GM12878 (cell line): ENCODE data around the gene CYYR1. TPM values are rescaled to one million over a fixed set of nuclear protein-coding genes. Genes with fewer than 3 reads are reported as not detected.

ENCODE experiments used
- ATAC-seq: fragments of 200-7000 bp; cut with Tn5 transposase; 3 replicates; pipeline ENCODE4 v1.9.1; 2020; ENCODE audit warnings: mild to moderate bottlenecking, moderate library complexity
- BruUV-seq: library from RNA; stranded (reverse); fragments of 400-500 nt; replicated peaks from 2 replicates; lab custom pipeline; 2021; lab: Mats Ljungman, UMichigan
- CTCF ChIA-PET: fragments of 300-600 bp; sonication (Branson Sonifier 250); formaldehyde crosslinking; extraction: SDS; loops from one replicate; lab custom pipeline; 2021; ENCODE audit warnings: inconsistent platforms; lab: Yijun Ruan, JAX
- POLR2A ChIA-PET: fragments of 350-600 bp; formaldehyde crosslinking; extraction: SDS; loops from one replicate; lab custom pipeline; 2021; ENCODE audit warnings: inconsistent platforms; lab: Charles Lee
- RAD21 ChIA-PET: fragments of 300-600 bp; sonication (Branson Sonifier 250); formaldehyde crosslinking; loops from one replicate; lab custom pipeline; 2023; ENCODE audit warnings: antibody characterized with exemption; ENCODE audit not compliant: unreplicated experiment; lab: Charles Lee
- SMC1A ChIA-PET: fragments of 300-600 bp; sonication (Branson Sonifier 250); formaldehyde crosslinking; loops from one replicate; lab custom pipeline; 2023; ENCODE audit not compliant: unreplicated experiment, uncharacterized antibody; lab: Charles Lee
- DNase-seq: peaks from one replicate; pipeline ENCODE4 v3.0.0-alpha.2; 2011; ENCODE audit warnings: low read depth, low spot score
- FAIRE-seq: peaks from 3 replicates; lab custom pipeline; 2011; peaks lifted over from hg19 to GRCh38; lab: Jason Lieb, UNC
- H2AFZ ChIP-seq: 2 replicates; pipeline ENCODE4 v1.6.0; 2011; ENCODE audit warnings: low read depth, low read length, control low read depth; ENCODE audit not compliant: control insufficient read depth
- H3K27ac ChIP-seq: 2 replicates; pipeline ENCODE4 v1.5.1; 2011; ENCODE audit warnings: control low read depth; ENCODE audit not compliant: control insufficient read depth, insufficient read depth
- H3K27me3 ChIP-seq, 2 experiments: replicated peaks in 1 of 2; 2 replicates each; pipeline versions ENCODE4 v1.6.0 to v1.6.1; 2011; ENCODE audit warnings: low read length in 1 of 2; ENCODE audit not compliant: control insufficient read depth in 2 of 2, insufficient read depth in 2 of 2
- H3K36me3 ChIP-seq, 2 experiments: 2 replicates each; pipeline ENCODE4 v1.5.1; 2011; ENCODE audit warnings: low read length in 1 of 2; ENCODE audit not compliant: control insufficient read depth in 2 of 2, insufficient read depth in 2 of 2
- H3K4me1 ChIP-seq: 2 replicates; pipeline ENCODE4 v1.6.1; 2011; ENCODE audit warnings: mild to moderate bottlenecking, low read length, moderate library complexity, mixed read lengths; ENCODE audit not compliant: control insufficient read depth, insufficient read depth
- H3K4me2 ChIP-seq: 2 replicates; pipeline ENCODE4 v1.6.0; 2011; ENCODE audit warnings: control low read depth; ENCODE audit not compliant: control insufficient read depth, insufficient read depth
- H3K4me3 ChIP-seq: fragments of 200-600 bp; sonication (generic); 2 replicates; pipeline ENCODE4 v1.5.1; 2016
- H3K79me2 ChIP-seq: 2 replicates; pipeline ENCODE4 v1.6.0; 2011; ENCODE audit warnings: low read length; ENCODE audit not compliant: control insufficient read depth, insufficient read depth
- H3K9ac ChIP-seq: 2 replicates; pipeline ENCODE4 v1.8.0; 2011; ENCODE audit warnings: low read length, control low read depth, mixed read lengths; ENCODE audit not compliant: control insufficient read depth, insufficient read depth
- H3K9me3 ChIP-seq: replicated peaks from 3 replicates; pipeline ENCODE4 v1.5.1; 2011; ENCODE audit warnings: mild to moderate bottlenecking, low read length; ENCODE audit not compliant: control insufficient read depth, insufficient read depth
- H4K20me1 ChIP-seq: 2 replicates; pipeline ENCODE4 v1.6.0; 2011; ENCODE audit not compliant: control insufficient read depth, insufficient read depth
- BHLHE40 ChIP-seq, 2 experiments: fragments of 450-650 bp in 1 of 2; IDR thresholded peaks; 2 replicates each; pipeline ENCODE4 v1.6.1; 2011 to 2017; ENCODE audit warnings: low read depth in 2 of 2, borderline replicate concordance in 1 of 2, improper control_type of control experiment in 1 of 2, low read length in 1 of 2, mild to moderate bottlenecking in 1 of 2
- JUNB ChIP-seq: IDR thresholded peaks from 2 replicates; pipeline ENCODE4 v1.6.1; 2016; ENCODE audit warnings: antibody characterized with exemption, mild to moderate bottlenecking
- MTA3 ChIP-seq: IDR thresholded peaks from 2 replicates; pipeline ENCODE4 v1.6.1; 2012; ENCODE audit warnings: low read length, inconsistent platforms, borderline replicate concordance
- NBN ChIP-seq: fragments of 450-650 bp; IDR thresholded peaks from 2 replicates; pipeline ENCODE4 v1.6.1; 2016
- NR2C2 ChIP-seq: IDR thresholded peaks from 2 replicates; pipeline ENCODE4 v1.6.1; 2011; ENCODE audit warnings: borderline replicate concordance, low read depth; ENCODE audit not compliant: control insufficient read depth, insufficient read length
- RCOR1 ChIP-seq: conservative IDR thresholded peaks from 2 replicates; pipeline ENCODE4 v1.6.1; 2012; ENCODE audit warnings: low read depth, low read length, improper control_type of control experiment
- SMAD1 ChIP-seq: fragments of 450-650 bp; IDR thresholded peaks from 2 replicates; pipeline ENCODE4 v1.6.1; 2018; ENCODE audit warnings: mild to moderate bottlenecking, low read depth; ENCODE audit not compliant: partially characterized antibody
- SP1 ChIP-seq: IDR thresholded peaks from one replicate; pipeline ENCODE4 v1.6.1; 2011; ENCODE audit warnings: low read depth, low read length
- SREBF1 ChIP-seq: IDR thresholded peaks from 2 replicates; pipeline ENCODE4 v1.6.1; 2012; ENCODE audit warnings: mild to moderate bottlenecking, low read length
- YBX1 ChIP-seq: fragments of 450-650 bp; IDR thresholded peaks from 2 replicates; pipeline ENCODE4 v1.6.1; 2016; ENCODE audit warnings: antibody characterized with exemption
- YY1 ChIP-seq: IDR thresholded peaks from 2 replicates; pipeline ENCODE4 v1.6.1; 2011; ENCODE audit warnings: low read depth, mild to moderate bottlenecking, low read length
- ZNF217 ChIP-seq: fragments of 450-650 bp; IDR thresholded peaks from 2 replicates; pipeline ENCODE4 v1.6.1; 2017; ENCODE audit warnings: antibody characterized with exemption, mild to moderate bottlenecking
- WGBS: methylation state at CpG from one replicate; pipeline ENCODE4 v1.1.6; 2016; ENCODE audit warnings: low lambda C conversion rate; ENCODE audit not compliant: insufficient replicate concordance, insufficient coverage; ENCODE audit errors: missing lambda C conversion rate; 5-methylcytosine and 5-hydroxymethylcytosine counted together
- in situ Hi-C: fragments of 300-500 bp; cut with MboI; formaldehyde crosslinking; loops from 9 replicates; pipeline ENCODE4 v1.14.3; 2018; ENCODE audit warnings: mixed read lengths
- intact Hi-C: fragments of 100-400 bp; cut with micrococcal nuclease; formaldehyde crosslinking; loops from one replicate; pipeline ENCODE4 v1.14.2; 2022; ENCODE audit not compliant: unreplicated experiment
- polyA plus RNA-seq, 11 experiments: library from polyadenylated mRNA; depleted of rRNA in 4 of 11; unstranded in 6 of 11; stranded (reverse) in 5 of 11; fragments of >200 nt; fragmentation: Nextera tagmentation in 4 of 11; fragmentation: Illumina TruSeq in 1 of 11; extraction: Ambion mirVana in 4 of 11; extraction: Trizol in 1 of 11; gene quantifications; 1 replicate in 1 of 11; 2 replicates in 10 of 11; pipeline versions ENCODE4 v1.2.1 to v1.2.3, GENCODE V29; 2011 to 2016; ENCODE audit warnings: inconsistent platforms in 2 of 11, missing spikeins in 2 of 11, low read depth in 1 of 11
- total RNA-seq, 4 experiments: library from RNA; depleted of rRNA in 3 of 4; stranded (reverse); fragments of >200 nt in 3 of 4; fragmentation: Illumina TruSeq in 1 of 4; extraction: Trizol in 1 of 4; gene quantifications; 2 replicates each; pipeline versions ENCODE4 v1.2.1 to v1.2.3, GENCODE V29; 2013 to 2021
- TF ChIP-seq, protein P1 (sequence below): fragments of 450-650 bp; IDR thresholded peaks from 2 replicates; pipeline ENCODE4 v1.6.1; 2017; ENCODE audit warnings: low read depth, mild to moderate bottlenecking, moderate library complexity
- TF ChIP-seq, protein P2 (sequence below): fragments of 450-650 bp; IDR thresholded peaks from 2 replicates; pipeline ENCODE4 v1.6.1; 2017; ENCODE audit warnings: borderline replicate concordance
- TF ChIP-seq, protein P3 (sequence below): fragments of 450-650 bp; IDR thresholded peaks from 2 replicates; pipeline ENCODE4 v1.6.1; 2014; ENCODE audit warnings: mild to moderate bottlenecking

CYYR1 gene
- total and polyA plus RNA-seq, 10 of the 15 experiments (the other 5 are each of a cell fraction or from before 2014, with no cell fraction given): 0.11 to 0.13 TPM; not detected in 8

DNA sequence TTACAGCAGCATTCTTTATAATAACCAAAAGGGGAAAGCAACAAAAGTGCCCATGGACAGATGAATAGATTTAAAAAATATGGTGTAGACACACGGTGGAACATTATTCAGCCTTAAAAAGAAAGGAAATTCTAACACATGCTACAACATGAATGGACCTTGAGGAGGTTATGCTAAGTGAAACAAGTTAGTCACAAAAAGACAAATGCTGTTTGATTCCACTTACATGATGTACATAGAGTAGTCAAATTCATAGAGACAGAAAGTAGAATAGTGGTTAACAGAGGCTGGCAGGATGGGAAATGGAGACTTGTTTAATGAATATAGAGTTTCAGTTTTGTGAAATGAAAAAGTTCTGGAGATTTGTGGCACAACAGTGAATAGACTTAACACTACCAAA is 151.4 kb downstream of the CYYR1 start:
- no peak for FAIRE-seq
- Histone ChIP-seq H3K27me3 (no peaks in the 10 kb centered on the region), H3K4me1 (no peaks in the 10 kb centered on the region), H4K20me1 (no peaks in the 10 kb centered on the region), H2AFZ (no peak overlapping the region), H3K27ac (no peak overlapping the region), H3K9ac (no peak overlapping the region), H3K36me3 (no peaks in the 10 kb centered on the region), H3K4me2 (no peak overlapping the region), H3K79me2 (no peaks in the 10 kb centered on the region), H3K9me3 (no peaks in the 10 kb centered on the region), H3K4me3 (no peak overlapping the region)
- BruUV-seq: no TSS peak
- ATAC-seq: no peak
- SMC1A ChIA-PET: no interaction called here
- POLR2A ChIA-PET: no interaction called here
- intact Hi-C loops: no loop called here
- RAD21 ChIA-PET: no interaction called here
- 7% methylated on average over 1 of the region's 1 CpG for WGBS
- no peak for DNase-seq
- CTCF ChIA-PET: no interaction called here
- TF ChIP-seq SP1 (no peak), MTA3 (no peak), YBX1 (no peak), BHLHE40 (IDR thresholded peaks at IDR 0.05; ENCODE audit: borderline replicate concordance in 1 of 2, low read depth in 2 of 2, low read length in 1 of 2) (no peak), RCOR1 (no peak), SREBF1 (no peak), JUNB (no peak), YY1 (no peak), ZNF217 (no peak), SMAD1 (no peak), NBN (no peak), NR2C2 (no peak)
- TF ChIP-seq, protein P1, sequence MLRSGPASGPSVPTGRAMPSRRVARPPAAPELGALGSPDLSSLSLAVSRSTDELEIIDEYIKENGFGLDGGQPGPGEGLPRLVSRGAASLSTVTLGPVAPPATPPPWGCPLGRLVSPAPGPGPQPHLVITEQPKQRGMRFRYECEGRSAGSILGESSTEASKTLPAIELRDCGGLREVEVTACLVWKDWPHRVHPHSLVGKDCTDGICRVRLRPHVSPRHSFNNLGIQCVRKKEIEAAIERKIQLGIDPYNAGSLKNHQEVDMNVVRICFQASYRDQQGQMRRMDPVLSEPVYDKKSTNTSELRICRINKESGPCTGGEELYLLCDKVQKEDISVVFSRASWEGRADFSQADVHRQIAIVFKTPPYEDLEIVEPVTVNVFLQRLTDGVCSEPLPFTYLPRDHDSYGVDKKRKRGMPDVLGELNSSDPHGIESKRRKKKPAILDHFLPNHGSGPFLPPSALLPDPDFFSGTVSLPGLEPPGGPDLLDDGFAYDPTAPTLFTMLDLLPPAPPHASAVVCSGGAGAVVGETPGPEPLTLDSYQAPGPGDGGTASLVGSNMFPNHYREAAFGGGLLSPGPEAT: no peak
- TF ChIP-seq, protein P2, sequence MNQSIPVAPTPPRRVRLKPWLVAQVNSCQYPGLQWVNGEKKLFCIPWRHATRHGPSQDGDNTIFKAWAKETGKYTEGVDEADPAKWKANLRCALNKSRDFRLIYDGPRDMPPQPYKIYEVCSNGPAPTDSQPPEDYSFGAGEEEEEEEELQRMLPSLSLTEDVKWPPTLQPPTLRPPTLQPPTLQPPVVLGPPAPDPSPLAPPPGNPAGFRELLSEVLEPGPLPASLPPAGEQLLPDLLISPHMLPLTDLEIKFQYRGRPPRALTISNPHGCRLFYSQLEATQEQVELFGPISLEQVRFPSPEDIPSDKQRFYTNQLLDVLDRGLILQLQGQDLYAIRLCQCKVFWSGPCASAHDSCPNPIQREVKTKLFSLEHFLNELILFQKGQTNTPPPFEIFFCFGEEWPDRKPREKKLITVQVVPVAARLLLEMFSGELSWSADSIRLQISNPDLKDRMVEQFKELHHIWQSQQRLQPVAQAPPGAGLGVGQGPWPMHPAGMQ: no peak
- TF ChIP-seq, protein P3, sequence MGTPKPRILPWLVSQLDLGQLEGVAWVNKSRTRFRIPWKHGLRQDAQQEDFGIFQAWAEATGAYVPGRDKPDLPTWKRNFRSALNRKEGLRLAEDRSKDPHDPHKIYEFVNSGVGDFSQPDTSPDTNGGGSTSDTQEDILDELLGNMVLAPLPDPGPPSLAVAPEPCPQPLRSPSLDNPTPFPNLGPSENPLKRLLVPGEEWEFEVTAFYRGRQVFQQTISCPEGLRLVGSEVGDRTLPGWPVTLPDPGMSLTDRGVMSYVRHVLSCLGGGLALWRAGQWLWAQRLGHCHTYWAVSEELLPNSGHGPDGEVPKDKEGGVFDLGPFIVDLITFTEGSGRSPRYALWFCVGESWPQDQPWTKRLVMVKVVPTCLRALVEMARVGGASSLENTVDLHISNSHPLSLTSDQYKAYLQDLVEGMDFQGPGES: no peak
- in situ Hi-C loops: no loop called here
